IMR-90 (cell line): ENCODE measurements around the gene UBXN6. TPM values are rescaled to one million over a fixed set of nuclear protein-coding genes. Genes with fewer than 3 reads are reported as not detected.

Experiments used
- ATAC-seq: fragments of 200-7000 bp; cut with Tn5 transposase; 2 replicates; pipeline ENCODE4 v1.9.1; 2020; ENCODE audit warnings: low read depth, mild to moderate bottlenecking, moderate library complexity
- BruUV-seq: library from RNA; stranded (reverse); fragments of 400-500 nt; replicated peaks from 2 replicates; lab custom pipeline; 2021; lab: Mats Ljungman, UMichigan
- CTCF ChIA-PET: fragments of 300-600 bp; formaldehyde crosslinking; extraction: SDS; loops from one replicate; lab custom pipeline; 2021; ENCODE audit warnings: antibody characterized with exemption; lab: Yijun Ruan, JAX
- POLR2A ChIA-PET: fragments of 300-600 bp; sonication (Branson Sonifier 250); formaldehyde crosslinking; loops from one replicate; lab custom pipeline; 2022; ENCODE audit warnings: antibody characterized with exemption; ENCODE audit not compliant: unreplicated experiment; lab: Charles Lee
- DNase-seq: peaks from one replicate; pipeline ENCODE4 v3.0.0; 2013
- H2AFZ ChIP-seq: replicated peaks from 2 replicates; pipeline ENCODE3; 2013; ENCODE audit warnings: low read length, mild to moderate bottlenecking; ENCODE audit not compliant: poor library complexity
- H2AK5ac ChIP-seq: 2 replicates; pipeline ENCODE4 v1.6.1; 2013; ENCODE audit warnings: low read depth, low read length, inconsistent platforms
- H2AK9ac ChIP-seq: replicated peaks from 2 replicates; pipeline ENCODE3; 2013; ENCODE audit warnings: mild to moderate bottlenecking, low read depth, low read length, moderate library complexity; ENCODE audit not compliant: poor library complexity
- H2BK120ac ChIP-seq: 2 replicates; pipeline ENCODE4 v1.6.1; 2013; ENCODE audit warnings: low read depth, low read length, inconsistent platforms
- H2BK15ac ChIP-seq: 3 replicates; pipeline ENCODE4 v1.6.1; 2013; ENCODE audit warnings: low read depth, low read length, inconsistent platforms
- H2BK20ac ChIP-seq: 2 replicates; pipeline ENCODE4 v1.6.1; 2013; ENCODE audit warnings: low read depth, mild to moderate bottlenecking, inconsistent platforms, low read length, moderate library complexity
- H2BK5ac ChIP-seq: 2 replicates; pipeline ENCODE4 v1.6.1; 2013; ENCODE audit warnings: mild to moderate bottlenecking, low read depth, low read length, inconsistent platforms; ENCODE audit not compliant: poor library complexity, severe bottlenecking
- H3K14ac ChIP-seq: replicated peaks from 2 replicates; pipeline ENCODE4 v1.6.1; 2013; ENCODE audit warnings: low read depth, low read length, inconsistent platforms
- H3K18ac ChIP-seq: 2 replicates; pipeline ENCODE4 v1.6.1; 2013; ENCODE audit warnings: low read depth, low read length, control low read depth
- H3K23ac ChIP-seq: 2 replicates; pipeline ENCODE4 v1.6.1; 2013; ENCODE audit warnings: low read depth, low read length, inconsistent platforms
- H3K27ac ChIP-seq: 2 replicates; pipeline ENCODE4 v1.5.1; 2013; ENCODE audit warnings: mild to moderate bottlenecking, control low read depth, low read length; ENCODE audit not compliant: insufficient read depth
- H3K27me3 ChIP-seq: 2 replicates; pipeline ENCODE4 v1.6.1; 2013; ENCODE audit warnings: low read length; ENCODE audit not compliant: control insufficient read depth, insufficient read depth
- H3K36me3 ChIP-seq: 2 replicates; pipeline ENCODE4 v1.6.1; 2013; ENCODE audit warnings: low read length, mixed read lengths; ENCODE audit not compliant: control insufficient read depth, insufficient read depth
- H3K4ac ChIP-seq: 2 replicates; pipeline ENCODE4 v1.6.1; 2013; ENCODE audit warnings: low read depth, low read length, inconsistent platforms
- H3K4me1 ChIP-seq: 2 replicates; pipeline ENCODE4 v1.6.1; 2013; ENCODE audit warnings: low read length, mixed read lengths; ENCODE audit not compliant: control insufficient read depth, insufficient read depth
- H3K4me2 ChIP-seq: 2 replicates; pipeline ENCODE4 v1.6.1; 2013; ENCODE audit warnings: low read depth, mild to moderate bottlenecking, control low read depth, low read length, moderate library complexity
- H3K4me3 ChIP-seq: 2 replicates; pipeline ENCODE4 v1.5.1; 2013; ENCODE audit warnings: low read depth, mild to moderate bottlenecking, control low read depth, low read length, moderate library complexity; ENCODE audit not compliant: insufficient read depth
- H3K56ac ChIP-seq: 2 replicates; pipeline ENCODE4 v1.6.1; 2013; ENCODE audit warnings: low read length, inconsistent platforms; ENCODE audit not compliant: insufficient read depth; ENCODE audit errors: extremely low read depth
- H3K79me1 ChIP-seq, 2 experiments: 2 replicates each; pipeline ENCODE4 v1.6.1; 2013; ENCODE audit warnings: low read length in 2 of 2, inconsistent platforms in 1 of 2, low read depth in 1 of 2
- H3K9ac ChIP-seq: 2 replicates; pipeline ENCODE4 v1.6.1; 2013; ENCODE audit warnings: low read depth, low read length, control low read depth
- H3K9me1 ChIP-seq: 2 replicates; pipeline ENCODE4 v1.6.1; 2013; ENCODE audit warnings: low read length, inconsistent platforms; ENCODE audit not compliant: insufficient read depth
- H3K9me3 ChIP-seq: 2 replicates; pipeline ENCODE4 v1.6.1; 2013; ENCODE audit warnings: low read length; ENCODE audit not compliant: control insufficient read depth, insufficient read depth
- H4K20me1 ChIP-seq: 2 replicates; pipeline ENCODE4 v1.6.1; 2013; ENCODE audit warnings: low read length, inconsistent platforms; ENCODE audit not compliant: insufficient read depth
- H4K5ac ChIP-seq: 2 replicates; pipeline ENCODE4 v1.6.1; 2013; ENCODE audit warnings: mild to moderate bottlenecking, low read depth, low read length, control low read depth
- H4K8ac ChIP-seq, 2 experiments: 2 replicates each; pipeline ENCODE4 v1.6.1; 2013; ENCODE audit warnings: low read depth in 2 of 2, low read length in 2 of 2, control low read depth in 1 of 2, inconsistent platforms in 1 of 2
- H4K91ac ChIP-seq: 2 replicates; pipeline ENCODE4 v1.6.1; 2013; ENCODE audit warnings: low read depth, low read length, inconsistent platforms; ENCODE audit not compliant: insufficient read depth
- BHLHE40 ChIP-seq: fragments of 150-350 bp; IDR thresholded peaks from 2 replicates; pipeline ENCODE4 v1.6.1; 2016; ENCODE audit warnings: mild to moderate bottlenecking, low read depth, low read length
- CTCF ChIP-seq: conservative IDR thresholded peaks from 2 replicates; pipeline ENCODE4 v1.5.1; 2012; ENCODE audit warnings: mild to moderate bottlenecking, low read depth, low read length, improper control_type of control experiment
- FOS ChIP-seq: fragments of 150-350 bp; IDR thresholded peaks from 2 replicates; pipeline ENCODE4 v1.6.1; 2016; ENCODE audit warnings: low read depth, low read length
- MAFK ChIP-seq: IDR thresholded peaks from 2 replicates; pipeline ENCODE4 v1.6.1; 2012; ENCODE audit warnings: low read depth, low read length, improper control_type of control experiment
- NFE2L2 ChIP-seq: fragments of 150-350 bp; IDR thresholded peaks from 2 replicates; pipeline ENCODE4 v1.6.1; 2016; ENCODE audit warnings: low read depth, mild to moderate bottlenecking, low read length
- POLR2A ChIP-seq: IDR thresholded peaks from 2 replicates; pipeline ENCODE4 v1.6.1; 2012; ENCODE audit warnings: mild to moderate bottlenecking, low read depth, low read length
- RAD21 ChIP-seq: IDR thresholded peaks from 2 replicates; pipeline ENCODE4 v1.6.1; 2012; ENCODE audit warnings: low read length, improper control_type of control experiment
- RCOR1 ChIP-seq: IDR thresholded peaks from 2 replicates; pipeline ENCODE4 v1.6.1; 2012; ENCODE audit warnings: mild to moderate bottlenecking, low read length, improper control_type of control experiment; ENCODE audit not compliant: insufficient replicate concordance
- RFX5 ChIP-seq: IDR thresholded peaks from 2 replicates; pipeline ENCODE4 v1.8.0; 2012; ENCODE audit warnings: low read depth, mild to moderate bottlenecking, low read length, moderate library complexity
- USF2 ChIP-seq: fragments of 150-350 bp; IDR thresholded peaks from 2 replicates; pipeline ENCODE4 v1.6.1; 2017; ENCODE audit warnings: mild to moderate bottlenecking, antibody characterized with exemption, low read length, low read depth
- WGBS, 2 experiments: methylation state at CpG; one replicate each; pipeline versions ENCODE4 v1.1.5 to v1.1.7; 2013; ENCODE audit warnings: missing lambda C conversion rate in 2 of 2; ENCODE audit not compliant: insufficient read length in 1 of 2; ENCODE audit errors: extremely low coverage in 2 of 2; 5-methylcytosine and 5-hydroxymethylcytosine counted together
- dilution Hi-C: fragments of 300-500 bp; cut with HindIII; formaldehyde crosslinking; loops from one replicate; pipeline ENCODE4 v1.14.3; 2018; ENCODE audit warnings: low sequenced_read_pairs; ENCODE audit not compliant: unreplicated experiment
- in situ Hi-C: fragments of 300-500 bp; cut with MboI; formaldehyde crosslinking; loops from 3 replicates; pipeline ENCODE4 v1.14.3; 2019; ENCODE audit warnings: low sequenced_read_pairs, inconsistent platforms, mixed read lengths
- intact Hi-C: fragments of 100-400 bp; cut with micrococcal nuclease; formaldehyde crosslinking; loops from 2 replicates; pipeline ENCODE4 v1.10.0; 2022
- polyA plus RNA-seq, 3 experiments: library from polyadenylated mRNA; depleted of rRNA; stranded (reverse); fragments of >200 nt; gene quantifications; 2 replicates each; pipeline ENCODE4 v1.2.3, GENCODE V29; 2012; ENCODE audit warnings: low replicate concordance in 1 of 3
- total RNA-seq: library from RNA; depleted of rRNA; stranded (reverse); fragments of >200 nt; gene quantifications from 2 replicates; pipeline ENCODE4 v1.2.3, GENCODE V29; 2012
- TF ChIP-seq, protein P1 (sequence below): fragments of 150-350 bp; IDR thresholded peaks from 2 replicates; pipeline ENCODE4 v1.6.1; 2016; ENCODE audit warnings: low read depth, mild to moderate bottlenecking, low read length, moderate library complexity, borderline replicate concordance

UBXN6 gene
- total and polyA plus RNA-seq, 2 of the 4 experiments (the other 2 are of a cell fraction): 84.2 to 86.5 TPM

- TF ChIP-seq USF2: no peak
- no peak for TF ChIP-seq RAD21
- no peak for TF ChIP-seq POLR2A
- TF ChIP-seq FOS: no peak
These were observed 10.2 kb upstream of the UBXN6 start (continued) for GRCh38 chr19:4467835-4468234.

- H3K56ac ChIP-seq: no peak overlapping the region
- H3K4me3 ChIP-seq: no peak overlapping the region
- H2BK5ac ChIP-seq: no peak overlapping the region
- no CpG with 5 or more reads among the region's 8 CpGs for WGBS, 2 experiments
- H2BK20ac ChIP-seq: no peak overlapping the region
- no peaks in the 10 kb centered on the region for H3K9me3 ChIP-seq
- no peak overlapping the region for H2AK5ac ChIP-seq
- H3K18ac ChIP-seq: no peak overlapping the region
- ChIA-PET CTCF (no interaction called here), POLR2A (no interaction called here)
- ATAC-seq (no peak), DNase-seq (no peak)
- BruUV-seq: no TSS peak
- H4K91ac ChIP-seq: no peak overlapping the region
- no peaks in the 10 kb centered on the region for H3K36me3 ChIP-seq
- no peak overlapping the region for H3K9ac ChIP-seq
- H4K8ac ChIP-seq: no peak overlapping the region
- in situ Hi-C loops: no loop called here
- H3K14ac ChIP-seq: no peak overlapping the region
- H4K20me1 ChIP-seq: no peaks in the 10 kb centered on the region
- H2BK15ac ChIP-seq: no peak overlapping the region
- H2BK120ac ChIP-seq: no peak overlapping the region
- no peaks in the 10 kb centered on the region for H3K79me1 ChIP-seq
- no peak overlapping the region for H3K27ac ChIP-seq
- H3K9me1 ChIP-seq: no peaks in the 10 kb centered on the region
- H3K27me3 ChIP-seq: no peaks in the 10 kb centered on the region
- no peak overlapping the region for H3K4me2 ChIP-seq
- dilution Hi-C loops: no loop called here
- no peak overlapping the region for H2AK9ac ChIP-seq
- H3K4me1 ChIP-seq: no peaks in the 10 kb centered on the region
- no peak overlapping the region for H4K5ac ChIP-seq
- intact Hi-C loops: no loop called here
- no peak overlapping the region for H2AFZ ChIP-seq
- H3K23ac ChIP-seq: no peak overlapping the region
- H3K4ac ChIP-seq: no peak overlapping the region
- TF ChIP-seq MAFK (no peak), BHLHE40 (no peak), RFX5 (no peak), POLR2A (no peak), USF2 (no peak), FOS (no peak), NFE2L2 (no peak), CTCF (no peak), RCOR1 (no peak)
- TF ChIP-seq, protein P1, sequence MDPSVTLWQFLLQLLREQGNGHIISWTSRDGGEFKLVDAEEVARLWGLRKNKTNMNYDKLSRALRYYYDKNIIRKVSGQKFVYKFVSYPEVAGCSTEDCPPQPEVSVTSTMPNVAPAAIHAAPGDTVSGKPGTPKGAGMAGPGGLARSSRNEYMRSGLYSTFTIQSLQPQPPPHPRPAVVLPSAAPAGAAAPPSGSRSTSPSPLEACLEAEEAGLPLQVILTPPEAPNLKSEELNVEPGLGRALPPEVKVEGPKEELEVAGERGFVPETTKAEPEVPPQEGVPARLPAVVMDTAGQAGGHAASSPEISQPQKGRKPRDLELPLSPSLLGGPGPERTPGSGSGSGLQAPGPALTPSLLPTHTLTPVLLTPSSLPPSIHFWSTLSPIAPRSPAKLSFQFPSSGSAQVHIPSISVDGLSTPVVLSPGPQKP: no peak
These were observed 7.4 kb upstream of the UBXN6 start for GRCh38 chr19:4464815-4465581.
